A549 (cell line): Measurements from ENCODE around the gene FUT1. TPM values are rescaled to one million over a fixed set of nuclear protein-coding genes. Genes with fewer than 3 reads are reported as not detected.

Experiments
- ATAC-seq, 2 experiments: fragments of 200-7000 bp in 1 of 2; fragments of >200 bp in 1 of 2; cut with Nextera tagmentation in 1 of 2; cut with Tn5 transposase in 1 of 2; 3 replicates each; pipeline versions ENCODE4 v1.8.0 to v1.9.1; 2018 to 2020; ENCODE audit warnings: mild to moderate bottlenecking in 1 of 2, moderate library complexity in 1 of 2
- CTCF ChIA-PET: fragments of 300-600 bp; sonication (Branson Sonifier 250); formaldehyde crosslinking; extraction: SDS; loops from one replicate; lab custom pipeline; 2021; ENCODE audit warnings: antibody characterized with exemption, inconsistent platforms; lab: Yijun Ruan, JAX
- POLR2A ChIA-PET: fragments of 350-600 bp; formaldehyde crosslinking; extraction: SDS; loops from one replicate; lab custom pipeline; 2021; ENCODE audit warnings: antibody characterized with exemption, inconsistent platforms; lab: Yijun Ruan, JAX
- DNase-seq, 2 experiments: peaks; one replicate each; pipeline versions ENCODE4 v3.0.0 to v3.0.0-alpha.2; 2011 to 2016; ENCODE audit warnings: low read depth in 1 of 2, low spot score in 1 of 2
- FAIRE-seq: peaks from 2 replicates; lab custom pipeline; 2011; peaks lifted over from hg19 to GRCh38; lab: Jason Lieb, UNC
- H3K27ac ChIP-seq, 2 experiments: fragments of >200 bp; sonication (Bioruptor Twin); formaldehyde crosslinking; 3 replicates each; pipeline ENCODE4 v1.5.1; 2016 to 2017
- H3K4me1 ChIP-seq: fragments of >200 bp; sonication (Bioruptor Twin); formaldehyde crosslinking; 3 replicates; pipeline ENCODE4 v1.6.1; 2016
- H3K4me2 ChIP-seq: fragments of >200 bp; sonication (Bioruptor Twin); formaldehyde crosslinking; 3 replicates; pipeline ENCODE4 v1.6.1; 2016
- H3K4me3 ChIP-seq: fragments of >200 bp; sonication (Bioruptor Twin); formaldehyde crosslinking; 3 replicates; pipeline ENCODE4 v1.5.1; 2016
- H3K9me3 ChIP-seq: fragments of >200 bp; sonication (Bioruptor Twin); formaldehyde crosslinking; 3 replicates; pipeline ENCODE4 v1.6.1; 2016
- ATOH8 ChIP-seq: fragments of 250-450 bp; sonication (Bioruptor Pico); IDR thresholded peaks from 2 replicates; pipeline ENCODE4 v1.5.0; 2020; ENCODE audit warnings: low read depth, mild to moderate bottlenecking, moderate library complexity
- BHLHE40 ChIP-seq: IDR thresholded peaks from 2 replicates; pipeline ENCODE4 v1.6.1; 2012; ENCODE audit warnings: low read depth, low read length, inconsistent platforms
- CBX2 ChIP-seq: fragments of 200-600 bp; sonication (generic); IDR thresholded peaks from 2 replicates; pipeline ENCODE4 v1.6.1; 2016; ENCODE audit warnings: low read depth, mild to moderate bottlenecking, borderline replicate concordance
- CEBPB ChIP-seq, 2 experiments: fragments of >200 bp in 1 of 2; sonication (Bioruptor Twin) in 1 of 2; formaldehyde crosslinking in 1 of 2; IDR thresholded peaks; 2 replicates each; pipeline ENCODE4 v1.6.1; 2012 to 2016
- CTCF ChIP-seq: fragments of >200 bp; sonication (Bioruptor Twin); formaldehyde crosslinking; IDR thresholded peaks from 3 replicates; pipeline ENCODE4 v1.5.1; 2016
- E2F6 ChIP-seq: IDR thresholded peaks from 2 replicates; pipeline ENCODE4 v1.6.1; 2012; ENCODE audit warnings: low read depth, borderline replicate concordance
- EP300 ChIP-seq, 2 experiments: fragments of >200 bp; sonication (Bioruptor Twin); formaldehyde crosslinking; IDR thresholded peaks; 2 replicates in 1 of 2; 3 replicates in 1 of 2; pipeline ENCODE4 v1.6.1; 2016 to 2017
- ESRRA ChIP-seq: fragments of 150-350 bp; IDR thresholded peaks from 2 replicates; pipeline ENCODE4 v1.6.1; 2014; ENCODE audit warnings: mild to moderate bottlenecking, low read length, borderline replicate concordance
- FOSL2 ChIP-seq, 2 experiments: fragments of 450-650 bp in 1 of 2; fragments of >200 bp in 1 of 2; sonication (Bioruptor Twin) in 1 of 2; formaldehyde crosslinking; IDR thresholded peaks; 2 replicates each; pipeline versions ENCODE4 v1.5.0 to v1.6.1; 2016 to 2020; ENCODE audit warnings: mild to moderate bottlenecking in 1 of 2, moderate library complexity in 1 of 2
- HDAC2 ChIP-seq: fragments of 200-600 bp; sonication (generic); IDR thresholded peaks from 2 replicates; pipeline ENCODE4 v1.6.1; 2016
- HES2 ChIP-seq: fragments of >200 bp; sonication (Bioruptor Twin); formaldehyde crosslinking; IDR thresholded peaks from 2 replicates; pipeline ENCODE4 v1.6.1; 2016
- HOXB5 ChIP-seq: fragments of 250-450 bp; sonication (Bioruptor Pico); IDR thresholded peaks from 2 replicates; pipeline ENCODE4 v1.5.0; 2020; ENCODE audit warnings: mild to moderate bottlenecking, moderate library complexity
- MAZ ChIP-seq: fragments of 150-350 bp; IDR thresholded peaks from 2 replicates; pipeline ENCODE4 v1.6.1; 2014; ENCODE audit warnings: antibody characterized with exemption, low read depth, low read length, borderline replicate concordance
- MYC ChIP-seq: IDR thresholded peaks from 2 replicates; pipeline ENCODE4 v1.6.1; 2012; ENCODE audit warnings: mild to moderate bottlenecking, inconsistent platforms, low read length, improper control_type of control experiment, borderline replicate concordance
- NFE2L2 ChIP-seq: fragments of 150-350 bp; conservative IDR thresholded peaks from 2 replicates; pipeline ENCODE4 v1.6.1; 2014; ENCODE audit warnings: low read length
- NR3C1 ChIP-seq: fragments of >200 bp; sonication (Bioruptor Twin); formaldehyde crosslinking; IDR thresholded peaks from 3 replicates; pipeline ENCODE4 v1.6.1; 2017
- PBX3 ChIP-seq: IDR thresholded peaks from 2 replicates; pipeline ENCODE4 v1.6.1; 2012
- PHF8 ChIP-seq: fragments of 200-600 bp; sonication (generic); IDR thresholded peaks from 2 replicates; pipeline ENCODE4 v1.6.1; 2016; ENCODE audit warnings: low read depth, mild to moderate bottlenecking, antibody characterized with exemption, moderate library complexity, borderline replicate concordance
- POLR2AphosphoS2 ChIP-seq: conservative IDR thresholded peaks from 2 replicates; pipeline ENCODE4 v1.6.1; 2012; ENCODE audit warnings: low read length, improper control_type of control experiment, inconsistent platforms
- RARB ChIP-seq: fragments of 250-450 bp; sonication (Bioruptor Pico); IDR thresholded peaks from 2 replicates; pipeline ENCODE4 v1.8.0; 2021; ENCODE audit warnings: mild to moderate bottlenecking, moderate library complexity
- RCOR1 ChIP-seq: fragments of 150-350 bp; IDR thresholded peaks from 2 replicates; pipeline ENCODE4 v1.6.1; 2014; ENCODE audit warnings: antibody characterized with exemption, low read length, low read depth
- REST ChIP-seq: fragments of 200-600 bp; sonication (generic); IDR thresholded peaks from 2 replicates; pipeline ENCODE4 v1.6.1; 2016; ENCODE audit warnings: antibody characterized with exemption, mild to moderate bottlenecking, moderate library complexity
- RFX5 ChIP-seq: fragments of 450-650 bp; IDR thresholded peaks from 2 replicates; pipeline ENCODE4 v1.7.1; 2014; ENCODE audit warnings: antibody characterized with exemption, mild to moderate bottlenecking, moderate library complexity
- SREBF2 ChIP-seq: fragments of 450-650 bp; IDR thresholded peaks from 2 replicates; pipeline ENCODE4 v1.6.1; 2014; ENCODE audit warnings: mild to moderate bottlenecking, moderate library complexity
- WGBS: methylation state at CpG from one replicate; pipeline ENCODE4 v1.1.6; 2017; ENCODE audit errors: missing lambda C conversion rate; 5-methylcytosine and 5-hydroxymethylcytosine counted together
- polyA plus RNA-seq, 4 experiments: library from polyadenylated mRNA; depleted of rRNA in 3 of 4; stranded (reverse); fragments of >200 nt; fragmentation: RNase III in 1 of 4; extraction: RNeasy Plus Mini Kit Qiagen cat#74134 plus additional on column Dnase treatment in 1 of 4; gene quantifications; 2 replicates in 3 of 4; 3 replicates in 1 of 4; pipeline ENCODE4 v1.2.3, GENCODE V29; 2011 to 2017

Gene FUT1
- polyA plus RNA-seq, 2 of the 4 experiments (the other 2 are of a cell fraction), result 0.13 to 1.5 TPM

- Histone ChIP-seq H3K4me2 (no peak overlapping the region), H3K9me3 (no peaks in the 10 kb centered on the region), H3K27ac (peak overlapping the region in 1 of 2 experiments; percentile 35; a peak in 1 of 6 replicates), H3K4me3 (no peak overlapping the region), H3K4me1 (peaks cover 11% of the 10 kb centered on the region; the same call in 2 of the 3 replicates)
- ATAC-seq, result peak in 1 of 2 experiments; percentile 36; a peak in 2 of 6 replicates
- ChIA-PET CTCF (interaction anchor here (0.6 to 4.3 kb wide), 7 partner anchors 22 to 197 kb away, joined by 3 to 24 read pairs (median 5); no protein-coding TSS in a partner anchor), POLR2A (no interaction called here)
- TF ChIP-seq CTCF (no peak), MYC (no peak), HOXB5 (no peak), HDAC2 (no peak), POLR2AphosphoS2 (no peak), EP300 (IDR thresholded peaks at IDR 0.05) (no peak), ESRRA (no peak), SREBF2 (no peak), FOSL2 (IDR thresholded peaks at IDR 0.05) (no peak), FOSL2 (CRISPR knock-in tag; IDR thresholded peaks at IDR 0.05) (no peak), BHLHE40 (no peak), RFX5 (no peak), PHF8 (no peak), RCOR1 (no peak), CBX2 (no peak), RARB (no peak), HES2 (no peak), CEBPB (IDR thresholded peaks at IDR 0.05) (no peak), NR3C1 (no peak), ATOH8 (CRISPR knock-in tag) (no peak)
- 68% methylated on average over 16 of the region's 16 CpGs for WGBS
- no peak for DNase-seq
- FAIRE-seq, result no peak
Measured at GRCh38 chr19:48760504-48761205, 8.2 kb upstream of the FUT1 start.

GRCh38 chr19:48757741-48758144 lies 5.3 kb upstream of the FUT1 start:
- ATAC-seq (no peak), FAIRE-seq (no peak), DNase-seq (no peak)
- ChIA-PET POLR2A (no interaction called here), CTCF (interaction anchor here (0.6 to 4.3 kb wide), 4 partner anchors 9 to 95 kb away, joined by 4 to 24 read pairs (median 8); no protein-coding TSS in a partner anchor)
- TF ChIP-seq NFE2L2, result no peak
- WGBS, result 77% methylated on average over 8 of the region's 14 CpGs
- Histone ChIP-seq H3K9me3 (no peaks in the 10 kb centered on the region), H3K27ac (peak overlapping the region in 1 of 2 experiments; percentile 85; a peak in 2 of 6 replicates), H3K4me2 (no peak overlapping the region), H3K4me3 (no peak overlapping the region), H3K4me1 (peaks cover 31% of the 10 kb centered on the region)

- ChIA-PET POLR2A (no interaction called here), CTCF (interaction anchor here (1.6 to 4.3 kb wide), 3 partner anchors 18 to 82 kb away, joined by 3 to 24 read pairs (median 5); no protein-coding TSS in a partner anchor)
- DNase-seq (no peak), ATAC-seq (no peak), FAIRE-seq (no peak)
- Histone ChIP-seq H3K4me1 (peaks cover 35% of the 10 kb centered on the region), H3K9me3 (no peaks in the 10 kb centered on the region), H3K27ac (peak overlapping the region in 1 of 2 experiments; percentile 85; a peak in 2 of 6 replicates), H3K4me3 (no peak overlapping the region), H3K4me2 (no peak overlapping the region)
- TF ChIP-seq MAZ (no peak), E2F6 (no peak), PBX3 (no peak), REST (no peak)
- 67% methylated on average over 11 of the region's 12 CpGs for WGBS
Measured at GRCh38 chr19:48757089-48757675, 4.7 kb upstream of the FUT1 start.
